ENCODE results near the gene SRPK2.

SRPK2 gene

GRCh38 chr7:105097619-105098018, 291.1 kb downstream of the SRPK2 start:
- DNase-seq (ENCODE audit: low read depth): no peak

GRCh38 chr7:105096306-105096705, 292.4 kb downstream of the SRPK2 start:
- no peak for DNase-seq (ENCODE audit: low read depth)

- no peak for DNase-seq (ENCODE audit: low read depth)
These were observed 293.8 kb downstream of the SRPK2 start for GRCh38 chr7:105094966-105095365.

GRCh38 chr7:105088456-105088855, 300.3 kb downstream of the SRPK2 start:
- no peak for DNase-seq (ENCODE audit: low read depth)

- no peak for DNase-seq (ENCODE audit: low read depth)
These were observed 300.7 kb downstream of the SRPK2 start for GRCh38 chr7:105087981-105088380.

GRCh38 chr7:105086850-105087249, 301.9 kb downstream of the SRPK2 start:
- DNase-seq (ENCODE audit: low read depth): no peak

- no peak for DNase-seq (ENCODE audit: low read depth)
These were observed 304.1 kb downstream of the SRPK2 start for GRCh38 chr7:105084581-105084980.

GRCh38 chr7:105079348-105079747, 309.4 kb downstream of the SRPK2 start:
- no peak for DNase-seq (ENCODE audit: low read depth)

- no peak for DNase-seq (ENCODE audit: low read depth)
These were observed 315.6 kb downstream of the SRPK2 start for GRCh38 chr7:105073143-105073542.

GRCh38 chr7:105068886-105069285, 319.8 kb downstream of the SRPK2 start:
- DNase-seq (ENCODE audit: low read depth): no peak

GRCh38 chr7:105067691-105068090, 321.0 kb downstream of the SRPK2 start:
- DNase-seq (ENCODE audit: low read depth): no peak

Measured in stimulated activated CD8-positive, alpha-beta memory T cell treated with anti-CD3 and anti-CD28 coated beads, Interleukin-12 subunit alpha, Interleukin-12 subunit beta, amount 100 ng/mL, for 1 hour (primary cell).